Activated naive CD8-positive, alpha-beta T cell (primary cell): ENCODE measurements around the gene BCL7A.

Source experiments
- H3K27ac Mint-ChIP-seq: one replicate; pipeline ENCODE4 v1.8.0; 2021; ENCODE audit warnings: mixed read lengths
- H3K27me3 Mint-ChIP-seq: one replicate; pipeline ENCODE4 v1.8.0; 2021; ENCODE audit warnings: mixed read lengths
- H3K36me3 Mint-ChIP-seq: one replicate; pipeline ENCODE4 v1.8.0; 2021; ENCODE audit warnings: mixed read lengths
- H3K4me1 Mint-ChIP-seq: one replicate; pipeline ENCODE4 v1.8.0; 2021; ENCODE audit warnings: low read depth, mixed read lengths
- H3K4me3 Mint-ChIP-seq: one replicate; pipeline ENCODE4 v1.8.0; 2021; ENCODE audit warnings: mild to moderate bottlenecking, mixed read lengths
- H3K9me3 Mint-ChIP-seq: one replicate; pipeline ENCODE4 v1.8.0; 2021; ENCODE audit warnings: low read depth, mixed read lengths

BCL7A gene

DNA sequence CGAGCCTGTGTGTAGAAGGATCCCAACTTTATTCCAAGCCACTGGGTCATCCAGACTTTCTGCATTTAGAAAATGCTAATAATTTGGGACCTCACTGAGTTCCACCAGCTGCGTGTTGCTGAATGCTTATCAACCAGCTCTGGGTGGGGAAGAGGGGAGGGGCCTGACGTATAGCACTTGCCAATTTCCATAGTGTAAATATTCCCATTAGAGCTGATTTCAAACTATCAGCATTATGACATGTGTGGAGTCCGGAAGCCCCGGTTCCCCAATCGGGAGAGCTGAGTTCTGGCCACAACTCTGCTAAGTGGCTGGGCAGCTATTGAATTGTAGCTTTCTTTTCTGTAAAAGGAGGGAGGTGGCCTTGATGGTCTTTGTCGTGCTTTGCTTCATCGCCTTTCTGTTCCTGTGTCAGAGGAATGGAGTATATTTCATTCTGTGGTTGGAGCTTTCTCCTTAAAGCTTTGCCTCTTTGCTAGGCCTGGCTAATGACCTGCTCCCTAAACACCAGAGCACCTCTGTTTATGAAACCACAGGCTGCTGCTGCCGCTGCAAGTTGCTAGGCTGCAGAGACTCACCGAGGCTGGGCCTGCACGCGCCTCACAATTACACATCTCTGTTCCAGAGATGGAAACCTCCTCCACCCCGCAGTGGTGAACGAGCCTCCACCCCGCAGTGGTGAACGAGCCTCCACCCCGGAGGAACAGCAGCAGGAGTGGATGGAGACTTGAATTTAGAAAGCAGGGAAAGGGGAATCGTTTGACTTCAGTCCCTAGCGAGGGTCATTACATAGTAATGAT lies 7.7 kb upstream of the BCL7A start:
- Mint-ChIP-seq H3K9me3 (no peaks in the 10 kb centered on the region), H3K27me3 (peaks cover 1% of the 10 kb centered on the region), H3K4me1 (no peaks in the 10 kb centered on the region), H3K4me3 (no peak overlapping the region), H3K36me3 (no peaks in the 10 kb centered on the region), H3K27ac (no peak overlapping the region)

GRCh38 chr12:122014781-122015180 lies 6.9 kb upstream of the BCL7A start:
- Mint-ChIP-seq H3K9me3 (no peaks in the 10 kb centered on the region), H3K36me3 (no peaks in the 10 kb centered on the region), H3K4me1 (no peaks in the 10 kb centered on the region), H3K4me3 (no peak overlapping the region), H3K27ac (no peak overlapping the region), H3K27me3 (peaks cover 1% of the 10 kb centered on the region)

GRCh38 chr12:122018457-122018856 lies 3.2 kb upstream of the BCL7A start:
- Mint-ChIP-seq H3K27ac (no peak overlapping the region), H3K9me3 (no peaks in the 10 kb centered on the region), H3K4me1 (peaks cover 10% of the 10 kb centered on the region), H3K4me3 (no peak overlapping the region), H3K36me3 (no peaks in the 10 kb centered on the region), H3K27me3 (peaks cover 2% of the 10 kb centered on the region)

DNA sequence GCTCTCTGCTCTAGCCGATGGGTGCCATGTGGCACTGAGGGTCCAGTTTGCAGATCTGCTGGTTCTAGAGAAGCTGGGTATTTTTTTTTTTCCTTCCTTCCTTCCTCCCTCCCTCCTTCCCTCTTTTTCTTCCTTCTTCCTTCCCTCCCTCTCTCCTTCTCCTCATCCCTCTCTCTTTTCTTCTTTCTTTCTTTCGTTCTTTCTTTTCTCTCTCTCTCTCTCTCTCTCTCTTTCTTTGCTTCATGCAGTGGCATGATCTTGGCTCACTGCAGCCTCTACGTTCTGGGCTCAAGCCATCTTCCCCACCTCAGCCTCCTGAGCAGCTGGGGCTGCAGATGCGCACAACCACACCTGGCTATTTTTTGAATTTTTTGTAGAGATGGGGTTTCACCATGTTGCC lies 2.7 kb upstream of the BCL7A start:
- Mint-ChIP-seq H3K27me3 (peaks cover 2% of the 10 kb centered on the region), H3K4me1 (peaks cover 10% of the 10 kb centered on the region), H3K4me3 (no peak overlapping the region), H3K36me3 (no peaks in the 10 kb centered on the region), H3K27ac (no peak overlapping the region), H3K9me3 (no peaks in the 10 kb centered on the region)

DNA sequence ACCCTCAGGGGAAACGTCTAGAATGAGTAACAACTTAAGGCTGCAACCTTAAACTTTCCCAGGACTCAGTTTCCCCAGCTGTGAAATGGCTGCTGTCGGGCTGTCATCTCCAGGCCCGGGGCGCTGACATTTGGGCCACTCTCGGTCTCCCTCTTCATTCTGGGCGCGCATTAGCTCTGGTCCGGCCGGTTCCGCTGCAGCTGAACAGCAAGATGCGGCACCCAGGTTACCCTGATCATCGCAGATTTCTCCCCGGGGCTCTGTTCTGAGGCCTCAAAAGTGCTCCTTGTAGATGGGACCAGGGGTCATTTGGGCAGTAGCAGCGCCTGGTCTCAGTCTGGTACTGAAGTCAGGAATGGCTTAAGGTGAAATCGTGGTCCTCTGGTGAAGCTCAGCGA lies 890 bp upstream of the BCL7A start:
- Mint-ChIP-seq H3K27ac (peak overlapping the region; percentile 81), H3K27me3 (peaks cover 2% of the 10 kb centered on the region), H3K36me3 (no peaks in the 10 kb centered on the region), H3K9me3 (no peaks in the 10 kb centered on the region), H3K4me1 (peaks cover 10% of the 10 kb centered on the region), H3K4me3 (peak overlapping the region; percentile 90)

DNA sequence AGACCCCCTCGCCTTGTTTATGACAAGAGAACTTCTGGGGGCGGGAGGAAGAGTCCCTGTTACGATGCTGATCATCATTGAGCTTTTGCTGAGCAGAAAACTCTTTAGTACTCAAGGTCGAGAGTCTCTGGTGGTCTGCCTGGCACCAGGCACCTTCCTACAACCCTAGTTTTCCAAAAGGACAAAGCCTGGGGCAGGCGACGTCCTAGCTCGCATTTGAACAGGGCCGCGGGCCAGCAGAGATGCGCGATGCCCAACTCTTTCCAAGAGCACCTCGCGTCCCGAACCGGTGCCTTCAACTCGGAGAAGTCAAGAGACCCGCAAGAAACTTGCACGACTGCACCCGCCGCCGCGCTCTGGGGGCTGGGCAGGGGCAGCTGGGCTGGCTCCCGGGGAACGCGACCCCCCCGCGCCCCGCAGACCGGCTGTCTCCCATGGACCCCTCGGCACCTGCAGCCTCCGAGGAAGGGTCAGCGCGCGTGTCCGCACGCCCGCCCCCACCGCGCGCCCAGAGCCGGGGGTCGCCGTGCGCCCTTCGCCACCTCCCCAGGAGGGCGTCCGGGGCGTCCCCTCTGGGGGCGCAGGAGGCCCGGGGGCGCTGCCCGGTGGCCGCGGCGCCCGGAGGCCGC lies 377 bp upstream of the BCL7A start:
- H3K9me3 Mint-ChIP-seq, result no peaks in the 10 kb centered on the region
- H3K36me3 Mint-ChIP-seq, result no peaks in the 10 kb centered on the region
- peak overlapping the region; percentile 81 for H3K27ac Mint-ChIP-seq
- H3K4me3 Mint-ChIP-seq, result peak overlapping the region; percentile 90
- H3K27me3 Mint-ChIP-seq, result peaks cover 2% of the 10 kb centered on the region
- H3K4me1 Mint-ChIP-seq, result peaks cover 10% of the 10 kb centered on the region

DNA sequence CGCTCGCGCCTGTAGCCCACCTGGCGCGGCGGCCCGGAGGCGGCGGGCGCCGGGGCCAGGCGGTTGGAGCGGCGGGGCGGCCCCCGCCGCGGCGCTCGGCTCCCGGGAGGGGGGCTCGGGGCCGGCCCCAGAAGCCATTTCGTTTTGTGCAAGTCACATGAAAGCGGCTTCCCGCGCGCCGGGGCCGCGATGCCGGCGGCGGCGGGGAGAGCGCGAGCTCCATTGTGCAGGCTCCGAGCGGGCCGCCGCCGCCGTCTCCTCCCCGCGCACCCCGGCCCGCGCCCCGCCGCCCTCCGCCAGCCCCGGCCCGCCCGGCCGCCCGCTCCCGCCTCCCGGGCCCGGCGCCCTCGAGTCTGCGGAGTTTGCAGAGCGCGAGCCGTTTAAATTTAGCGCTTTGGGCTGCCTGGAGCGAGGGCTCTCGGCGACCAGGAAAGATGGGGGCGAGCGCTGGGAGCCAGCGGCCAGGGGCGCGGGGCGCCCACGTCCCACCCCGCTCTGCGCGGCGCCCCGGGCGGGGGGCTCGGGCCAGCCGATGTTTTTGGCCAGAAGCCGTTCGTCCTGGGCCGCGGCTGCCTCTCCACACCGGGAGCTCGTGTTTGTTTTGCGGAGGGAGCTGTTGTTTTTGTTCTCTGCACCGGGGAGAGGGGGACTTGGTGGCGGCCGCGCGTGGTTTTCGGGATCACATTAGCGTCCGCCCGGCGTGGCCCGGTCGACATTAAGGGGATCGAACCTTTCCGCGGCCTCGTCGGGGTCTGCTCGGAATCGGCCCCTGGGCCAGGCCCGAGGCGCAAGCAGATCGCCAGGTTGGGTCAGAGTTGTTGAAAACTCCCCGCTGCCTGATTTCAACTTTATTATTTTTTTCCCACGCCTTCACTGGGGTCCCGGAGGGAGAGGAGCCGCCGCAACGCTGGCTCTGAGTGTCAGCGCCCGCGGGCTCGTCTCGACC lies 982 bp downstream of the BCL7A start:
- Mint-ChIP-seq H3K36me3 (no peaks in the 10 kb centered on the region), H3K4me3 (peak overlapping the region; percentile 88), H3K27me3 (peaks cover 2% of the 10 kb centered on the region), H3K4me1 (peaks cover 13% of the 10 kb centered on the region), H3K27ac (peak overlapping the region; percentile 66), H3K9me3 (no peaks in the 10 kb centered on the region)

DNA sequence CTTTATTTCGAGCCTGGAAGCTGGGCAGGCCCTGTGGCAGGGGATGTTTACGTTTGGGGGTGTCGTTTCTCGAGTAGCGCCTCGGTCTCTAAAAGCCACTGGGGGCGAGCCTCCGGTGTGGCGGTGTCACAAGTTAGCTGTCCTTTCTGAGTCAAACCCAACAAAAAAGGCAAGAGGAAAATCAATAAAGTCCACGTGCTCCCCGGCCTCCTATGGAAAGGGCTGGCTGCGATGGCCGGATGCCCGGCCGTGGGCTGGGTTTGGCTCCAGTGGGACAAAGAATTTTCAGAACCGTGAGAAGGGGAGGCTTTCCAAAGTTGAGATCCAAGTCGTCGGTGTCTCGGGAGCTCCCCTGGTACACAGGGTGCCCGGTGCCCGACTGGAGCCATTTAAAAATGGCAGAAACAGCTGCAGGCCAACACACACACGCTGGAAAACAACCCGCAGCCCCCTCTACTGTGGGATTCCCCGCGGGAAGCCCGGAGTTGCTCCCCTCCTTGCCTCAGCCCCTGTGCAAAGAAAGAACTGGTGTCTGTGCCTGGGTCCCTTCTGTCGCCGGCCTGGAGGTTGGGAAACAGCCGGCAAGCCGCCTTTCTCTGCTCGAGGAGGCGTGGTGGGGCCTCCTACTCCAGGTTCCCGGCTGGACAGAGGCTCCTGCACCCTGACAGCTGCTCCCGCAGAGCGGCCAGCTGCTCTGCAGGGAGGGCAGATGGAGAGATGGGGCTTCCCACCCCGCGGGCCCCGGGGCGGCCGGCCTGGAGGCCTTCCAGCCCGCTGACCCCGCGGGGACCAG lies 1.9 kb downstream of the BCL7A start:
- Mint-ChIP-seq H3K27me3 (peaks cover 2% of the 10 kb centered on the region), H3K4me3 (peak overlapping the region; percentile 88), H3K27ac (peak overlapping the region; percentile 66), H3K9me3 (no peaks in the 10 kb centered on the region), H3K36me3 (no peaks in the 10 kb centered on the region), H3K4me1 (peaks cover 17% of the 10 kb centered on the region)

DNA sequence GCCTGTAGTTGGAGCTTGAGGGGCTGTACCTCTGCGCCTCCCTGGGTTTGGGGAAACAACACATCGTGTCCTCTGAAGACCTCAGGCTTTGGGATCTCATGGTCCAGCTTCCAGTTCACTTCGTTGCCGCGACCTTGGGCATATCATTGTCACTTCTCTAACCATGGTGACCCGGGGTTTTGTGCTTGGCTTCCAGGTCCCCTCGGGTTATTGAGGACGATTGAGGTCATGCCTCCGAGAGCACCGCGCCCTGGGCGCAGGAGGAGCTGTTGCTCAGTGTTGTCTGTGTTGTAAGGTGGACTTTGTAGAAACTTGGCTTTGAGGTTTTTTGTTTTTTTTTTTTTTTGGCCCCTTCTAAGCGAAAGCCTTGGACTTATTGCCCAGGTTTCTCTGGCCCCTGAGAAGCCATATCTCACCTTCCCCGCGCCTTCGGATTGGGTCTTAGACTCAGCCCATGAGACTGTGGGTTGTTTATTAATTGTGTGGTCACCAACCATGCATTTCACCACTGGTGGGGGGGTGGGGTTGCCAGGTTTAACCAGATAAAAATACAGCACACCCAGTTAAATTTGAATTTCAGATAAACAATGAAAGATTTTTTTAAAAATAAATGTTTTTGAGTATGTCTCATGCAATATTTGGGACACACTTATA lies 2.6 kb downstream of the BCL7A start:
- peak overlapping the region; percentile 32 for H3K4me3 Mint-ChIP-seq
- H3K9me3 Mint-ChIP-seq, result no peaks in the 10 kb centered on the region

DNA sequence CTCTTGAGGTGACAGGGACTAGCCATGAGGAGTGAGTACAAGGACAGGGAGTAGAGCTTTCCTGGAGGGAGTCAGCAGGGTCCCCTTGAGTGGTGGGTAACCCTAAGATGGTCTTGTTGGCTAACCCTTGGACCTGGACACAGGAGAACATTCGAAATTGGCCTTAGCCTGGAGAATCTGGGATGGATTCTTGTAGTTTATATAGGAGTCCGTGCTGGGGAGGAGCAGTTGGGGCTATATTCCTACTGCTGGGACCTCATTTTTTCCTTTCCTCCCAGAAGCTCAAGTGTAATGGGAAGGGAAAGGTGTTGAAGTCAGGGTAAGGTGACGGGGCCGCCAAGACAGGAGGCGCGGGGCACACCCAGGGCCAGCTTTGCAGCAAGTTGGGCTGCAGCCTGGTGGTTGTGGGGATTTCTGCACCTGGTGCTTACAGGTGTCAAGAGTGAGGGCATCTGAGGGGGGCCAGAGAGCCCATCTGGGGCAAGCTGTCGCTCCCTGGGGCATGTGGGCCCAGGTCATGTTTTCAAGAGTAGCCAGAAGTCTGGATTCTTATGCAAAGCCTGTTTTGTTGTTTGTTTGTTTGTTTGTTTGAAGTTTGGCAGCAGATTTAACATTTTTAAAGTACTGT lies 5.1 kb downstream of the BCL7A start:
- Mint-ChIP-seq H3K4me3 (no peak overlapping the region), H3K4me1 (peaks cover 13% of the 10 kb centered on the region), H3K36me3 (no peaks in the 10 kb centered on the region), H3K27ac (no peak overlapping the region), H3K9me3 (no peaks in the 10 kb centered on the region), H3K27me3 (no peaks in the 10 kb centered on the region)

More for the DNA sequence above, 2.6 kb downstream of the BCL7A start:
- no peaks in the 10 kb centered on the region for H3K36me3 Mint-ChIP-seq
- peaks cover 18% of the 10 kb centered on the region for H3K4me1 Mint-ChIP-seq
- H3K27me3 Mint-ChIP-seq, result peaks cover 2% of the 10 kb centered on the region
- no peak overlapping the region for H3K27ac Mint-ChIP-seq

DNA sequence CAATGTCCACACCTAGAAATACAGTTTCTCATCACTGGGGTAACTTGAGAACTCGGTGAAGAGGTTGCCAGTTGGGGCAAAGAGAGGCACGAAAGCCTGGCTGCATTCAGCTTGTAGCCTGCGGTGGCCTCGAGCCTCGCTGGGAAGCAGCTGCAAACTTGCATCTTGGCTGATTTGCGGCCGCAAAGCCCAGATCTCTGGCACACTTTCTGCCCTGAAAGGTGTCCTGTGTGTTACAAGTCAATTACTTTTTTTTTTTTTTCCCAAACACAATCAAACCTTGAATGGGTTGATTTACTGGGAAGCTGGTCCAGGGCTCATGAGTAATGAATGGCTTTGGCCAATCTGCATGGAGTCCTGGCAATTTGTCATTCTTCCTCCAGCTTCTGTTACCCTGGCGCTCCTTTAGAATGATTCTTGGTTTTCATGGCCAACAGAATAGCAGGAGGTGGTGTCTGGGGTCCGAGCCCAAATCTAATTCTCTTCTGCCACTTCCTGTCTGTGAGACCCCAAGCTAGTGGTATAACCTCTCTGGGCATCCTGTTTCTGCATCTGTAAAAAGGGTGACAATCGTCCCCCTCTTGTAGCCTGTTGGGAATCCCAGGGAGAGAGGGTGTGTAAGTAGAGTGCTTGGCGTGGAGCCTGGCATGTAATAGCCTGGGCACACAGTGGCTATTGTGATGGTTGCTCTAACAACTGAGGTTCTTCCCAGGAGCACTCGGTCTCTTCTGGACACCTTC lies 6.7 kb downstream of the BCL7A start:
- no peak overlapping the region for H3K27ac Mint-ChIP-seq
- H3K27me3 Mint-ChIP-seq, result no peaks in the 10 kb centered on the region
- no peaks in the 10 kb centered on the region for H3K9me3 Mint-ChIP-seq
- peaks cover 10% of the 10 kb centered on the region for H3K4me1 Mint-ChIP-seq
- no peak overlapping the region for H3K4me3 Mint-ChIP-seq
- H3K36me3 Mint-ChIP-seq, result no peaks in the 10 kb centered on the region

GRCh38 chr12:122028905-122029560 lies 7.3 kb downstream of the BCL7A start:
- H3K4me1 Mint-ChIP-seq, result peaks cover 9% of the 10 kb centered on the region
- H3K9me3 Mint-ChIP-seq, result no peaks in the 10 kb centered on the region
- H3K36me3 Mint-ChIP-seq, result no peaks in the 10 kb centered on the region
- no peak overlapping the region for H3K4me3 Mint-ChIP-seq
- no peak overlapping the region for H3K27ac Mint-ChIP-seq
- H3K27me3 Mint-ChIP-seq, result no peaks in the 10 kb centered on the region
